Trophoblast cell (in vitro differentiated cells and primary cell): ENCODE measurements around the gene IQSEC1.

Experiments
- DNase-seq, 2 donors: peaks; one replicate each; pipeline ENCODE4 v3.0.0-alpha.2; 2016
- H2AFZ ChIP-seq: 2 replicates; pipeline ENCODE4 v1.6.1; 2013; ENCODE audit warnings: low read length, moderate library complexity, mild to moderate bottlenecking; ENCODE audit not compliant: insufficient read depth, poor library complexity
- H2AK5ac ChIP-seq: 2 replicates; pipeline ENCODE4 v1.6.1; 2013; ENCODE audit warnings: mild to moderate bottlenecking, low read length
- H2BK120ac ChIP-seq: 2 replicates; pipeline ENCODE4 v1.6.1; 2013; ENCODE audit warnings: low read length, mild to moderate bottlenecking, moderate library complexity; ENCODE audit not compliant: insufficient read depth, poor library complexity
- H2BK12ac ChIP-seq: 2 replicates; pipeline ENCODE4 v1.6.1; 2013; ENCODE audit warnings: mild to moderate bottlenecking, low read length, moderate library complexity
- H2BK5ac ChIP-seq: 2 replicates; pipeline ENCODE4 v1.6.1; 2013; ENCODE audit warnings: low read length, low read depth, moderate library complexity, mild to moderate bottlenecking; ENCODE audit not compliant: poor library complexity
- H3K14ac ChIP-seq: 2 replicates; pipeline ENCODE4 v1.6.1; 2013; ENCODE audit warnings: mild to moderate bottlenecking, low read length
- H3K18ac ChIP-seq: 2 replicates; pipeline ENCODE4 v1.6.1; 2013; ENCODE audit warnings: mild to moderate bottlenecking, low read length
- H3K23ac ChIP-seq: 2 replicates; pipeline ENCODE4 v1.6.1; 2013; ENCODE audit warnings: low read length
- H3K27ac ChIP-seq: 2 replicates; pipeline ENCODE4 v1.5.1; 2013; ENCODE audit warnings: low read depth, mild to moderate bottlenecking, inconsistent platforms, low read length, moderate library complexity
- H3K27me3 ChIP-seq: 2 replicates; pipeline ENCODE4 v1.6.1; 2013; ENCODE audit warnings: inconsistent platforms, mild to moderate bottlenecking, low read length, moderate library complexity; ENCODE audit not compliant: insufficient read depth
- H3K36me3 ChIP-seq, 2 experiments: 1 replicate in 1 of 2; 2 replicates in 1 of 2; pipeline ENCODE4 v1.6.1; 2013; ENCODE audit warnings: low read length in 2 of 2, mild to moderate bottlenecking in 2 of 2, moderate library complexity in 1 of 2; ENCODE audit not compliant: insufficient read depth in 2 of 2, control insufficient read depth in 1 of 2
- H3K4ac ChIP-seq: 2 replicates; pipeline ENCODE4 v1.6.1; 2013; ENCODE audit warnings: low read depth, mild to moderate bottlenecking, low read length, moderate library complexity
- H3K4me1 ChIP-seq, 2 experiments: 1 replicate in 1 of 2; 2 replicates in 1 of 2; pipeline ENCODE4 v1.6.1; 2013; ENCODE audit warnings: low read length in 2 of 2, mild to moderate bottlenecking in 2 of 2, moderate library complexity in 1 of 2; ENCODE audit not compliant: insufficient read depth in 2 of 2, control insufficient read depth in 1 of 2
- H3K4me2 ChIP-seq: 2 replicates; pipeline ENCODE4 v1.6.1; 2013; ENCODE audit warnings: inconsistent platforms, mild to moderate bottlenecking, low read length, moderate library complexity
- H3K4me3 ChIP-seq: 2 replicates; pipeline ENCODE4 v1.5.1; 2013; ENCODE audit warnings: mild to moderate bottlenecking, low read depth, low read length, inconsistent platforms
- H3K79me1 ChIP-seq: one replicate; pipeline ENCODE4 v1.6.1; 2013; ENCODE audit warnings: low read length
- H3K79me2 ChIP-seq: 2 replicates; pipeline ENCODE4 v1.6.1; 2013; ENCODE audit warnings: low read length, mild to moderate bottlenecking; ENCODE audit not compliant: control insufficient read depth, insufficient read depth, poor library complexity
- H3K9ac ChIP-seq: 2 replicates; pipeline ENCODE4 v1.6.1; 2013; ENCODE audit warnings: mild to moderate bottlenecking, low read length
- H3K9me3 ChIP-seq: 2 replicates; pipeline ENCODE4 v1.6.1; 2013; ENCODE audit warnings: low read depth, mild to moderate bottlenecking, control low read depth, inconsistent platforms, low read length; ENCODE audit not compliant: insufficient read depth
- H4K12ac ChIP-seq: 2 replicates; pipeline ENCODE4 v1.6.1; 2013; ENCODE audit warnings: low read depth, mild to moderate bottlenecking, low read length, moderate library complexity
- H4K8ac ChIP-seq: 2 replicates; pipeline ENCODE4 v1.6.1; 2013; ENCODE audit warnings: low read depth, mild to moderate bottlenecking, low read length, moderate library complexity
- H4K91ac ChIP-seq: one replicate; pipeline ENCODE4 v1.6.1; 2013; ENCODE audit warnings: low read depth, mild to moderate bottlenecking, low read length, moderate library complexity
- WGBS: extraction: QIAGEN DNeasy Blood & Tissue Kit; methylation state at CpG from one replicate; pipeline ENCODE4 v1.1.7; 2013; ENCODE audit warnings: missing lambda C conversion rate; ENCODE audit not compliant: insufficient read length, insufficient coverage; ENCODE audit errors: extremely low coverage; 5-methylcytosine and 5-hydroxymethylcytosine counted together

The IQSEC1 gene

DNA sequence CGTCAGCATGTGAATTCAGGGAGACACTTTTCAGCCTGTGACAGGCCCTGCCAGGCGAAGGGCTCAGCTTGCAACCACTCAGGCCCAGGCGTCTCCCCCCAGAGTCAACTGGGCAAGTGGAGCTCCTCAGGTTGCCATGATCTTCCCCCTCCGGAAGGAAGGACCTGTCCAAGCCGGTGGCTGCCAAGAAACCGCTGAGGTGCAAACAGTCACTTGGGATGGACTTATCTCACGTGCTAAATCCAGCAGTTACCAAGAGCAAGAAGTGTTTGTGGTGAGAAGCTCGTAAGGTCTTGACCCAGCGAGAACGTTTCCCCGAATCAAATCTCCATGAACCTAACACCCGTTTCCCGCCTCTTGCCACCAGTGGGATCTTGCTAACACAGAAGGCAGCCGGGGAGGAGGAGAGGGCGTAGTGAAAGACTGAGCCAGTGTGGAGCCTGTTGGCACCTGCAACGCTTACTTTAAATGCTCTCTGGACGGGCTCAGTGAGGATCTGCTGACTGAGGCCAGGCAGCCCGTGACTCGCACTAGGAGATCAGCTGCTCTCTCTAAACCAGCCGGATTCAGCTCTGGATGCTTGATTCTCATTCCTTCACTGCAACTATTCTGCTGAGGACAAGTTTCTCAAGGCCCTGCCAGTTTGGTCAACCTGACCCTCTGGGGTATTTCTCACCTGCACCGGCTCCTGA, 39.0 kb downstream of the IQSEC1 start:
- Histone ChIP-seq H3K23ac (no peak overlapping the region), H2BK120ac (no peak overlapping the region), H4K8ac (no peak overlapping the region), H2BK5ac (no peak overlapping the region), H3K27ac (no peak overlapping the region), H4K12ac (no peak overlapping the region), H3K36me3 (no peaks in the 10 kb centered on the region), H3K79me1 (no peaks in the 10 kb centered on the region), H3K4me3 (no peak overlapping the region), H3K4me1 (no peaks in the 10 kb centered on the region), H2AFZ (no peak overlapping the region), H4K91ac (no peak overlapping the region), H3K14ac (no peak overlapping the region), H3K9me3 (no peaks in the 10 kb centered on the region), H3K18ac (no peak overlapping the region), H3K9ac (no peak overlapping the region), H3K4ac (no peak overlapping the region), H2BK12ac (no peak overlapping the region), H3K79me2 (no peaks in the 10 kb centered on the region), H2AK5ac (no peak overlapping the region), H3K4me2 (no peak overlapping the region), H3K27me3 (peaks cover 2% of the 10 kb centered on the region)
- WGBS, result no CpG with 5 or more reads among the region's 21 CpGs
- no peak for DNase-seq

DNA sequence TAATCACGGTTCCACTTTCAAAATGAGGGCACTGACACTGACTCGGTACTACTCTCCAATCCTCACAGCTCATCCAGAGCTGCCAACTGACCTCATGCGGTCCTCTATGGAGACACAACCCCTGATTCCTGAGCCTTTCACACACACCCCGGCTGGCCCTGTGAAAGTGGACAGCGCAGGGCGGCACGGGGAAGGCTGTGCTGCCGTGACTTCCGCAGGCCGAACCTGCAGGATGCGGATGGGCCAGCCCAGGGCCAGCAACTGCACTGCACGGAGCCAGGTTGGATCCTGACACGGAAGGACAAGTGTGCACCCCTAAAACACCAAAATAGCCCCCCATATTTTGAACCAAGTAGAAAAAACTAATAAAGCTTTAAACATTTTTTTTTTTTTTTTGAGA, 41.0 kb downstream of the IQSEC1 start:
- no peaks in the 10 kb centered on the region for H3K36me3 ChIP-seq
- H3K14ac ChIP-seq, result no peak overlapping the region
- no peak overlapping the region for H3K23ac ChIP-seq
- H3K9ac ChIP-seq, result no peak overlapping the region
- H2BK12ac ChIP-seq, result no peak overlapping the region
- H4K8ac ChIP-seq, result no peak overlapping the region
- H3K27ac ChIP-seq, result no peak overlapping the region
- no peak overlapping the region for H4K91ac ChIP-seq
- H3K4me1 ChIP-seq, result peaks cover 4 to 5% of the 10 kb centered on the region in 2 experiments
- no peaks in the 10 kb centered on the region for H3K79me1 ChIP-seq
- WGBS, result no CpG with 5 or more reads among the region's 13 CpGs
- no peak overlapping the region for H3K4ac ChIP-seq
- no peak overlapping the region for H2BK5ac ChIP-seq
- no peaks in the 10 kb centered on the region for H3K79me2 ChIP-seq
- H4K12ac ChIP-seq, result no peak overlapping the region
- no peak overlapping the region for H2AFZ ChIP-seq
- H3K4me3 ChIP-seq, result no peak overlapping the region
- no peak for DNase-seq
- peaks cover 2% of the 10 kb centered on the region for H3K27me3 ChIP-seq
- H2AK5ac ChIP-seq, result no peak overlapping the region
- H2BK120ac ChIP-seq, result no peak overlapping the region
- no peak overlapping the region for H3K4me2 ChIP-seq
- no peak overlapping the region for H3K18ac ChIP-seq
- no peaks in the 10 kb centered on the region for H3K9me3 ChIP-seq

DNA sequence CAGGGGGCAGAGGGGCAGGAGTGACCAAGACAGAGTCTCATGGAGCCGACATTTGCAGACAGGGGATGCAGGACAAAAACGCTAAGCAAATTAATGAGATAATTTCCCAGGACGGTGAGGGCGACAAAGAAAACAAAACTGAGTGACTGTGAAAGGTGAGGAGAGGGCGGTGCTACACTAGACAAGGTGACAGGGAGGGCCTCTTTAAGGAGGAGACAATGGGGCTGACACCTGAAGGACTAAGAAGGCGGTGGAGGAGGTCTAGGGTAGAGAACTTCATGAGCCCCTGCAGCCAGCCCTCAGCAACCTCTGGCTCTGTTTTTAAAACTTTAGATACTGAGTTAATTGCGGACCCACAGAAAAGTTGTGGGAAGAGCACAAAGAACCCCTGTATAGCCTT, 41.6 kb downstream of the IQSEC1 start:
- DNase-seq, result no peak
- H3K79me1 ChIP-seq, result no peaks in the 10 kb centered on the region
- no peak overlapping the region for H3K4me3 ChIP-seq
- H4K91ac ChIP-seq, result no peak overlapping the region
- no peak overlapping the region for H3K18ac ChIP-seq
- H3K36me3 ChIP-seq, result no peaks in the 10 kb centered on the region
- no peak overlapping the region for H3K23ac ChIP-seq
- H3K4me1 ChIP-seq, result peaks cover 4 to 5% of the 10 kb centered on the region in 2 experiments
- H2AK5ac ChIP-seq, result no peak overlapping the region
- H3K79me2 ChIP-seq, result no peaks in the 10 kb centered on the region
- no peak overlapping the region for H2BK5ac ChIP-seq
- no peak overlapping the region for H4K12ac ChIP-seq
- H2BK120ac ChIP-seq, result no peak overlapping the region
- no peak overlapping the region for H3K9ac ChIP-seq
- H2AFZ ChIP-seq, result no peak overlapping the region
- H3K27ac ChIP-seq, result no peak overlapping the region
- H3K27me3 ChIP-seq, result peaks cover 2% of the 10 kb centered on the region
- no peak overlapping the region for H3K4me2 ChIP-seq
- no peak overlapping the region for H4K8ac ChIP-seq
- H3K4ac ChIP-seq, result no peak overlapping the region
- no peak overlapping the region for H2BK12ac ChIP-seq
- no peaks in the 10 kb centered on the region for H3K9me3 ChIP-seq
- no CpG with 5 or more reads among the region's 7 CpGs for WGBS
- no peak overlapping the region for H3K14ac ChIP-seq

DNA sequence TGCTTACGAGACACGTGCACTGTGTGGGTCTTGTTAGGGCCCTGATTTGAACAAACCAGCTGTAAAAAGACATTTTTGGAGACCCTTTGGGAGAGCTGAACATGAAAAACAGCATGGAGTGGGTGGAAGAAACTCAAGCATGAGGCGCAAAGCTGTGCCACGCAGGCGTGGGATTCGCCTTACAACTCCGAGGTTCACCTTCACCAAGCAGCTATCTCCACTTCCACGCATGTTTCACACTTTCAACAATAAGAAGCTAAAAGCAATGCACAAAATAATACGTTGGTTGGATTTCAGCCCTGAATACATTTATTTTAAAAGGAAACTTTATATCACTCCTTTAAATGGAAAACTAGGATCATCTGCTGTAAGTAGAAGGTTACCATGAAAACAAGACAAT, 42.5 kb downstream of the IQSEC1 start:
- Histone ChIP-seq H3K9me3 (no peaks in the 10 kb centered on the region), H3K4ac (no peak overlapping the region), H3K79me2 (no peaks in the 10 kb centered on the region), H3K36me3 (no peaks in the 10 kb centered on the region), H2BK12ac (no peak overlapping the region), H3K27ac (no peak overlapping the region), H3K79me1 (no peaks in the 10 kb centered on the region), H3K18ac (no peak overlapping the region), H3K4me3 (no peak overlapping the region), H3K23ac (no peak overlapping the region), H2AK5ac (no peak overlapping the region), H2BK120ac (no peak overlapping the region), H4K8ac (no peak overlapping the region), H3K4me1 (peaks cover 4 to 5% of the 10 kb centered on the region in 2 experiments), H3K27me3 (peaks cover 2% of the 10 kb centered on the region), H3K9ac (no peak overlapping the region), H3K14ac (no peak overlapping the region), H2BK5ac (no peak overlapping the region), H2AFZ (no peak overlapping the region), H3K4me2 (no peak overlapping the region), H4K12ac (no peak overlapping the region), H4K91ac (no peak overlapping the region)
- no peak for DNase-seq
- WGBS, result no CpG with 5 or more reads among the region's 9 CpGs
